ENCODE measurements around the gene DKK2. TPM values are rescaled to one million over a fixed set of nuclear protein-coding genes. Genes with fewer than 3 reads are reported as not detected.

Gene DKK2
- polyA plus RNA-seq, 1 of the 3 experiments (the other 2 are of a cell fraction): 53.1 TPM

DNA sequence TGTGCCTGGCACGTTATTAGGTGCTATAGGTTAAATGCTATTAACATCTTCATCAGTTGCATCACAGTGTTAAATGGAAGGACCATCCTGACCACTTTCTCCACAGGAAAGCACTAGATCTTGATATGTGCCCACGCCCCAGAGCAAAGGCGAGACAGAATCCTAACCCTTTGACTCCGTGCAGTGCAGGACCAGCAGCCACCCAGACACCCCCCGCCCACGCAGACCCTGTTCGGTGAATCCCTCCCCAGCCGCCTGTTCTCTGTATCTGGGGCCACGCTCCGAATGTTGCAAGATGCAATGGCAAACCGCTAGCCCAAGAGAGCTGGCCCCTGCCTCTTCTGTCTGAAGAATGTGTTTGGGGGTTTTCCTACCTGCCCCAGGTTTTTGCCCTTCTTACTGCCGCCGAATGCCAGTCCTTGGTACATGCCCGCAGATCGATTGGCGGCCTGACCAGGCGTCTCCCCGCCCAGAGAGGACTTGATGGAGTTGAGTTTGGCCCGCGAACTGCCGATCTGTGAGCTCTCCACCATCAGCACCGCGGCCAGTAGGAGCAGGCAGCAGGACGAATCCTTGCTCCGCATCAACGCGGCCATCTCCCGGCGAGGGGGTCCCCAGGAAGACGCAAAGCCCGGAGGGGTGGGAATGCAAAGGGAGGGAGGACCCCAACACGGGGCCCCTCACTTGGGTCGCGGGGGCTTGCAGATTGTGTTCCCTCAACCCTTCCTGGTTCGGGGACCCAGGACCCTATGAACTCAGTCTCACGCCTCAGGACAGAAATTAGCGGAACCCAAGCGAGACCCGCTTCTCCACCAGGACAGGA, 906 bp downstream of the DKK2 start:
- Histone ChIP-seq H4K20me1 (ENCODE audit: insufficient read depth) (no peaks in the 10 kb centered on the region), H3K79me2 (ENCODE audit: insufficient read depth) (no peaks in the 10 kb centered on the region)

DNA sequence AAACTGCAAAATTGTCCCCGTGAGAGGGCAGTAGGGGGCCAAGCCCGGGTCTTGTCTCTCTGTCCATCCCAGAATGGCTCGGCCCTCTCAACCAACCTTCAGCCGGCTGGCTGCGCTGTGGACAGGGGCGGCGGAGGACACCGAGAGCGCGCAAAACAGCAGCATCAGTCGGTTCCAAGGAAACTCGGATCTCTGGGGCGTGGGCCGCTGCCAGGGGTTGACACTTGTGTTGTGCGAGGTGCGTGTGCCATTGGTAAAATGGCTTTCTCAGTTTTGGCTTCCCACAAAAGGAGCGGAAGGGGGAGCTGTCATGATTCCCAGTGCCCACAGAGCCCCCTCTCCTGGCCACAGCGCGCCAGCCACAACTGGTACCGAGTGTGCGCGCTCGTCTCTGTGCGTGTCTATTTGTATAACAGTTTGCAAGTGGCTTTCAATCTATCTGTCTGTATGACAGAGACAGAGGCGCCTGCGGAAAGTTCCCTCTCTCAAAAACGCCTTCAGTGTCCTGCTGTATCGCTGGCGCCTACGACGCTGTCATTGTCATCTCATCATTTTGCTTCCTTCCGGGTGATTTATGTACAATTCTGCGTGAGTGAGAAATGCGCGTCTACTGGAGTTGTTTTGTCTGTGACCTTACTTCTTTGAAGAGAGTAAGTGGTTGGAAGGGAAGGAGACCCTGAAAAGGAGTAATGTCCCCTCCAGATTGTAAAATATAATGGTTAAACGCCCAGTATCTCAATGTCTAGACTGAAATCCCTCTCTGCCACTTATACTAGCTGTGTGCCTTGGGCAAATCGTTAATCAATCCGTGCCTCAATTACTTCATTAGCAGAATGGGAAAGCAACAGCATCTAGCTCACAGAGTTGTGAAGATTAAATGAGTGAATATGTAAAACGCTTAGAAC, 1.8 kb downstream of the DKK2 start:
- CTCF ChIA-PET: interaction anchor here (0.6 to 10.1 kb wide), 35 partner anchors 10 to 734 kb away, joined by 3 to 109 read pairs (median 4); no protein-coding TSS in a partner anchor
- peak overlapping the region; percentile 69 to 83 for H3K4me3 ChIP-seq (ENCODE audit: low read depth in 2 of 2, low read length in 1 of 2)
- no peaks in the 10 kb centered on the region for H3K9me2 ChIP-seq
- DNase-seq: peak; percentile 77
- H3K9me3 ChIP-seq: no peaks in the 10 kb centered on the region
- H3K27me3 ChIP-seq (ENCODE audit: insufficient read depth): no peaks in the 10 kb centered on the region
- H3K79me2 ChIP-seq (ENCODE audit: insufficient read depth): no peaks in the 10 kb centered on the region
- POLR2A ChIA-PET: interaction anchor here (0.6 kb wide), 1 partner anchor 108 kb away, joined by 3 read pairs; no protein-coding TSS in a partner anchor
- 3% methylated on average over 36 of the region's 39 CpGs for WGBS (ENCODE audit: low lambda C conversion rate)
- H3K9ac ChIP-seq: peak overlapping the region; percentile 0; the same call in 1 of the 2 replicates
- peaks cover 0 to 15% of the 10 kb centered on the region in 2 experiments; a peak in 2 of 4 replicates for H3K4me1 ChIP-seq (ENCODE audit: control insufficient read depth in 1 of 2, insufficient read depth in 2 of 2, low read depth in 1 of 2, low read length in 1 of 2)
- peaks cover 11% of the 10 kb centered on the region for H3F3A ChIP-seq (replicated peaks; ENCODE audit: insufficient read depth)
- H3K36me3 ChIP-seq (replicated peaks in 1 of 2; ENCODE audit: control insufficient read depth in 1 of 2, insufficient read depth in 2 of 2, low read length in 1 of 2): peaks cover 0 to 3% of the 10 kb centered on the region in 2 experiments
- peak overlapping the region; percentile 94 for H3K4me2 ChIP-seq
- H3K27ac ChIP-seq (ENCODE audit: low read depth in 2 of 2, low read length in 1 of 2): peak overlapping the region in 1 of 2 experiments; percentile 81; a peak in 3 of 4 replicates
- peak overlapping the region; percentile 67 for H2AFZ ChIP-seq (ENCODE audit: low read depth)
- H4K20me1 ChIP-seq (ENCODE audit: insufficient read depth): no peaks in the 10 kb centered on the region
- TF ChIP-seq ELF1 (IDR thresholded peaks at IDR 0.05) (no peak), SIN3A (IDR thresholded peaks at IDR 0.05; ENCODE audit: borderline replicate concordance, low read depth, low read length) (0 out of 2 replicates have a peak, but pooled peaks have one; percentile 59), EZH2phosphoT487 (IDR thresholded peaks at IDR 0.05; ENCODE audit: borderline replicate concordance, low read depth) (no peak), FOXM1 (IDR thresholded peaks at IDR 0.05; ENCODE audit: low read depth) (no peak), MXI1 (IDR thresholded peaks at IDR 0.05; ENCODE audit: low read depth, low read length) (peak; percentile 71), FOSL2 (IDR thresholded peaks at IDR 0.05; ENCODE audit: borderline replicate concordance, low read depth) (no peak), RFX5 (IDR thresholded peaks at IDR 0.05; ENCODE audit: low read length) (no peak)
- TF ChIP-seq, protein P1, sequence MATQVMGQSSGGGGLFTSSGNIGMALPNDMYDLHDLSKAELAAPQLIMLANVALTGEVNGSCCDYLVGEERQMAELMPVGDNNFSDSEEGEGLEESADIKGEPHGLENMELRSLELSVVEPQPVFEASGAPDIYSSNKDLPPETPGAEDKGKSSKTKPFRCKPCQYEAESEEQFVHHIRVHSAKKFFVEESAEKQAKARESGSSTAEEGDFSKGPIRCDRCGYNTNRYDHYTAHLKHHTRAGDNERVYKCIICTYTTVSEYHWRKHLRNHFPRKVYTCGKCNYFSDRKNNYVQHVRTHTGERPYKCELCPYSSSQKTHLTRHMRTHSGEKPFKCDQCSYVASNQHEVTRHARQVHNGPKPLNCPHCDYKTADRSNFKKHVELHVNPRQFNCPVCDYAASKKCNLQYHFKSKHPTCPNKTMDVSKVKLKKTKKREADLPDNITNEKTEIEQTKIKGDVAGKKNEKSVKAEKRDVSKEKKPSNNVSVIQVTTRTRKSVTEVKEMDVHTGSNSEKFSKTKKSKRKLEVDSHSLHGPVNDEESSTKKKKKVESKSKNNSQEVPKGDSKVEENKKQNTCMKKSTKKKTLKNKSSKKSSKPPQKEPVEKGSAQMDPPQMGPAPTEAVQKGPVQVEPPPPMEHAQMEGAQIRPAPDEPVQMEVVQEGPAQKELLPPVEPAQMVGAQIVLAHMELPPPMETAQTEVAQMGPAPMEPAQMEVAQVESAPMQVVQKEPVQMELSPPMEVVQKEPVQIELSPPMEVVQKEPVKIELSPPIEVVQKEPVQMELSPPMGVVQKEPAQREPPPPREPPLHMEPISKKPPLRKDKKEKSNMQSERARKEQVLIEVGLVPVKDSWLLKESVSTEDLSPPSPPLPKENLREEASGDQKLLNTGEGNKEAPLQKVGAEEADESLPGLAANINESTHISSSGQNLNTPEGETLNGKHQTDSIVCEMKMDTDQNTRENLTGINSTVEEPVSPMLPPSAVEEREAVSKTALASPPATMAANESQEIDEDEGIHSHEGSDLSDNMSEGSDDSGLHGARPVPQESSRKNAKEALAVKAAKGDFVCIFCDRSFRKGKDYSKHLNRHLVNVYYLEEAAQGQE (IDR thresholded peaks at IDR 0.05; ENCODE audit: low read depth, low read length): 0 out of 2 replicates have a peak, but pooled peaks have one; percentile 7
- TF ChIP-seq, protein P2, sequence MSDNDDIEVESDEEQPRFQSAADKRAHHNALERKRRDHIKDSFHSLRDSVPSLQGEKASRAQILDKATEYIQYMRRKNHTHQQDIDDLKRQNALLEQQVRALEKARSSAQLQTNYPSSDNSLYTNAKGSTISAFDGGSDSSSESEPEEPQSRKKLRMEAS (IDR thresholded peaks at IDR 0.05; ENCODE audit: low read depth): peak; percentile 36; the same call in 1 of the 2 replicates

More for the DNA sequence above, 906 bp downstream of the DKK2 start:
- CTCF ChIA-PET: interaction anchor here (0.7 to 10.1 kb wide), 17 partner anchors 9 to 700 kb away, joined by 3 to 109 read pairs (median 7); no protein-coding TSS in a partner anchor
- H3K4me1 ChIP-seq (ENCODE audit: control insufficient read depth in 1 of 2, insufficient read depth in 2 of 2, low read depth in 1 of 2, low read length in 1 of 2): peaks cover 0 to 15% of the 10 kb centered on the region in 2 experiments; a peak in 2 of 4 replicates
- no peaks in the 10 kb centered on the region for H3K27me3 ChIP-seq (ENCODE audit: insufficient read depth)
- peaks cover 11% of the 10 kb centered on the region for H3F3A ChIP-seq (replicated peaks; ENCODE audit: insufficient read depth)
- H3K4me3 ChIP-seq (ENCODE audit: low read depth in 2 of 2, low read length in 1 of 2): peak overlapping the region; percentile 69 to 83
- DNase-seq: peak; percentile 53
- H3K9me2 ChIP-seq: no peaks in the 10 kb centered on the region
- H2AFZ ChIP-seq (ENCODE audit: low read depth): peak overlapping the region; percentile 93
- H3K4me2 ChIP-seq: peak overlapping the region; percentile 94
- H3K9me3 ChIP-seq: no peaks in the 10 kb centered on the region
- peak; percentile 22; the same call in 1 of the 2 replicates for TF ChIP-seq POLR2AphosphoS5 (IDR thresholded peaks at IDR 0.05; ENCODE audit: low read depth, low read length)
- no peak; the same call in 1 of the 2 replicates for TF ChIP-seq GABPA (IDR thresholded peaks at IDR 0.05; ENCODE audit: low read depth)
- TF ChIP-seq NFIC (IDR thresholded peaks at IDR 0.05; ENCODE audit: borderline replicate concordance): peak; percentile 16; the same call in 1 of the 2 replicates
- TF ChIP-seq SMC3 (IDR thresholded peaks at IDR 0.05; ENCODE audit: low read depth, low read length): peak; percentile 7; the same call in 1 of the 2 replicates
- no peak for TF ChIP-seq TEAD4 (IDR thresholded peaks at IDR 0.05; ENCODE audit: borderline replicate concordance, insufficient read depth)
- TF ChIP-seq, protein P1 (IDR thresholded peaks at IDR 0.05; ENCODE audit: low read depth, low read length): peak; percentile 74
- H3K9ac ChIP-seq: peak overlapping the region; percentile 47; the same call in 1 of the 2 replicates
- POLR2A ChIA-PET: no interaction called here
- H3K36me3 ChIP-seq (replicated peaks in 1 of 2; ENCODE audit: control insufficient read depth in 1 of 2, insufficient read depth in 2 of 2, low read length in 1 of 2): peaks cover 0 to 3% of the 10 kb centered on the region in 2 experiments
- 2% methylated on average over 12 of the region's 39 CpGs for WGBS (ENCODE audit: low lambda C conversion rate)
- H3K27ac ChIP-seq (ENCODE audit: low read depth in 2 of 2, low read length in 1 of 2): peak overlapping the region in 1 of 2 experiments; percentile 81; a peak in 2 of 4 replicates
